M059J (cell line): ENCODE results near the gene TMEM217. TPM values are rescaled to one million over a fixed set of nuclear protein-coding genes. Genes with fewer than 3 reads are reported as not detected.

Source experiments
- DNase-seq: peaks from one replicate; pipeline ENCODE4 v3.0.0-alpha.2; 2012; ENCODE audit warnings: low read depth
- total RNA-seq: library from RNA; depleted of rRNA; stranded (reverse); fragments of >200 nt; shearing (Covaris generic); gene quantifications from 2 replicates; pipeline ENCODE4 v1.2.3, GENCODE V29; 2014; rRNA removed

TMEM217 gene
- total RNA-seq, 1 experiment from 2014 or later = 1.3 TPM

DNA sequence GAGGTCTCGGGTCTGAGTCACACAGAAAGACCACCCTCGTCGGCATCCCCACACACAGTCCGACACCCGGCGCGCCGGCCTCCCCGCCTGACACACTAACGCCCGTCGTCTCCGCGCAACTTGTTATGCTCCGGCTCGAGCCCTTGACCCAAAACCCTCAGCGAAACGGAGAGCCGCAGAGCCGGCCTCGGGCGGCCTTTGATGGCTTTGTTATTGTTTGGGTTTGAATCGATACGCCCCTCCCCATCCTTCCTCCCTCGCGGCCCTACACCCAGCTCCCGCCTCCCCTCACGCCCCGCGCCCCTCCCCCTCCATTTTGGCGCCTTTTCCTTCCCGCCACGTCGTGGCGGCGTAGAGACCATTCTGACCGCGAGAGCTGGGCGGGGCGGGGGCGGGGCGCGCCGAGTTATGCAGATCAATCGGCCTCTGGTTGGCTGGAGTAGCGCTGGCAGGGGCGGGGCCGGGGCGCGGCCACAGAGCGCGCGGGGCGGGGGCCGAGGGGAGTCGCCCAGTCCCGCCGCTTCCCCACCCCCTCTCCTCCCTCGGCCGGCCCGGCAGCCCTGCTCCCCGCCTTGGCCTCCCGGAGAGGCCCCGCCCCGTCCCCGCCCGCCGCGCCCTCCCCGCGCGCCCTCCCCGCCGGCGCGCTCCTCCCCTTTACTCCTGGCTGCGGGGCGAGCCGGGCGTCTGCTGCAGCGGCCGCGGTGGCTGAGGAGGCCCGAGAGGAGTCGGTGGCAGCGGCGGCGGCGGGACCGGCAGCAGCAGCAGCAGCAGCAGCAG, 88.3 kb downstream of the TMEM217 start, which contains the start of gene PIM1:
PIM1 (plus strand) TSS at position 657 of the 777 bp plus-strand sequence. CDS start 424 bp downstream, outside the sequence.
- DNase-seq = peak; percentile 99

DNA sequence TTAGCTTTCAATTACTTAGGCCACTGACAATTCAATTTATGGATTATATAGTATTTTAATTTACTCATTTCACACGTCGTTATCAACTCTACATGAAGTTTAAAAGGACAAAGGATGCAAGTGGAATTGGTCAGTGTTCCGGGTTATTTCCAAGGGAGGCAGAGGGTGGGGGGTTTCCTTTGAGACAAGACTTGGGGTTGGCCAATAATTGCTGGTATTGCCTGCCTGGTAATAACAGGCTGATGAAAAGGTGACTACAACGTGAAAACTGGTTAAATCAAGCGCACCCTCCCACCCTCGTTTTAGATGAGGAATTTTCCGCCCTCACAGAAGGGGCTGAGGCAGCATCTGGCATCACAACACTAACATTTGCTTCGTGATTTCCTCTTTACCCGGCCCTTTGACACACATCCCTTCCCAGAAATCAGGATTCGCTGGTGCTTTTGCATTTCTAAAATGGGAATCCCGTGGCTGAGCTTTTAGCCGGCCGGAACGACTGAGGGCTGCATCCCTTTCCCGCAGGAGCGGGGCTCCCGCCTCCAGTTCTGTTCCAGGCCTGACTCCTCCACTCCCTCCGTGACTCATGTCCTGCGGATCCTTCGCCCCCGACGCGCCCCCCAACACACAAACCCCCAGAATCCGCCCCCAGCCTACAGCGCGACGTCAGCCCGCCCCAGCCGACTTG, 89.0 kb downstream of the TMEM217 start:
- peak; percentile 81 for DNase-seq

DNA sequence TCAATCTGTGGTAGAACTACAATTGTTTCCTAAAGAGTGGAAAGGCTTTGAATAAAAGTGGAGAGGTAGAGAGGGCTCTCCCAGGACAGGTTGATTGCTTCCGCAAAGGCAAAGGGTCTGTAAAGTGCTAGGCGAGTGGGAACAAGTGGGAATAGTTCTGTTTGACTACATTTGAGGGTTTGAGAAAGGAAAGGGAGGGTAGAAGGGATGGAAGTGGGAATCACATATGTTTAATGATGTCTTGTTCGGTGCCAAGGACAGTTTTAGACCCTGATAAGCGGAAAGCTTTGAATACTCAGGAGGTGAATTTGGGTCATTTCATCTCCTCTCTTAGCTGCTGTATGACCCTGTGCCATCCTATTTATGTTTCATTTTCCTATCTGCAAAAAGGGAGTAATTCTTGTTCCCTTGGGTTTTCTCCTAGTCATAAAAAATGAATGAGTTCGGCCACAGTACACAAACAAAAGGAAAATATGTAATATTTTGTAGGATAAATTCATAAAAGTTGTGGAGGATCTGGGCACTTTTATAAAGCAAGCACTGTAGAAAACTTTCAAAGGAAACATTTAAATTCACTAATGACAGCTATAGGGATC, 89.7 kb downstream of the TMEM217 start:
- DNase-seq = no peak

DNA sequence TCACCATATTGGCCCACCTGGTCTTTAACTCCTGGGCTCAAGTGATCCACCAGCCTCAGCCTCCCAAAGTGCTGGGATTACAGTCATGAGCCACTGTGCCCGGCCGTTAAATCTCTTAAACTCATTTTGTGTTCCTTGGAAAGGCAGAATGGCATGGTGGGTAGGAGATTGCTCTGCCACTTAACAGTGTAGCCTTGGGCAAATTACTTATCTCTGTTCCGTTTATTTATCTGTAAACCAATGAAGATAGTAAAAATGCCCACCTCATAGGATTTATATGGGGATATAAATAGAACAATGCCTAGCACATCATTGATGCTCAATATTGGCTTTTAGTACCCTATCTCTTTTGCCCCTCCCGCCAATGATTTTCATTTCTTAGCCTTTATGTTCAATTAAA, 95.2 kb downstream of the TMEM217 start:
- no peak for DNase-seq

Other genes with a start within 250 kb of the TMEM217 start
- gene PIM1, start 88.0 kb downstream of the TMEM217 start, total RNA-seq = 15.2 and 22.0 TPM in 2 replicates
- gene TBC1D22B, start 372 bp downstream of the TMEM217 start, total RNA-seq = 10.7 and 13.9 TPM in 2 replicates
- 48.7 and 58.4 TPM in 2 replicates for gene RNF8, start 95.8 kb upstream of the TMEM217 start, total RNA-seq
- 46.5 and 81.1 TPM in 2 replicates for gene CMTR1, start 175.1 kb upstream of the TMEM217 start, total RNA-seq
- 61.9 and 87.7 TPM in 2 replicates for gene CCDC167, start 241.7 kb upstream of the TMEM217 start, total RNA-seq